ENCODE measurements around the gene NACC1.

NACC1 gene

DNA sequence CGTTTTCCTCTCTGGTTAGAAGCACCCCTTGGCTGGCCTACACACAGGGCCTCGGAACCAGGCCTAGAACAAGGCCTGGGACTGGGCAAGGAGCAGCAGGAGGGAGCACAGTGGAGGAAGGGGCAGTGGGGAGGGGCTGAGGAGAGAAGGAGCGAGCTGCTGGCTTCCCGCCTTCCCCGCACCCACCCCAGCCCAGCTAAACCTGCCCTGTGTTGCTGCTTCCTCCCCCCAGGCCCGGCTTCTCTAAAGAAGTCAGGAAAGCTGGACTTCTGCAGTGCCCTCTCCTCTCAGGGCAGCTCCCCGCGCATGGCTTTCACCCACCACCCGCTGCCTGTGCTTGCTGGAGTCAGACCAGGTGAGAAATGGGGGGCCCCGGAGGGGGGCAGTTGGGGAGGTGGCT, 39.7 kb upstream of the NACC1 start:
- no peaks in the 10 kb centered on the region for H3K36me3 ChIP-seq (ENCODE audit: control insufficient read depth, low read length)
- no peaks in the 10 kb centered on the region for H3K79me2 ChIP-seq (ENCODE audit: control insufficient read depth, low read length)
- H3K4me3 ChIP-seq (ENCODE audit: low read length), result no peak overlapping the region
- no peaks in the 10 kb centered on the region for H3K9me2 ChIP-seq (replicated peaks; ENCODE audit: control insufficient read depth, low read length)
- peaks cover 15% of the 10 kb centered on the region for H3K27me3 ChIP-seq (ENCODE audit: control insufficient read depth, low read length)
- no peak for TF ChIP-seq EZH2phosphoT487 (IDR thresholded peaks at IDR 0.05; ENCODE audit: borderline replicate concordance, low read length)
- TF ChIP-seq, protein P1, sequence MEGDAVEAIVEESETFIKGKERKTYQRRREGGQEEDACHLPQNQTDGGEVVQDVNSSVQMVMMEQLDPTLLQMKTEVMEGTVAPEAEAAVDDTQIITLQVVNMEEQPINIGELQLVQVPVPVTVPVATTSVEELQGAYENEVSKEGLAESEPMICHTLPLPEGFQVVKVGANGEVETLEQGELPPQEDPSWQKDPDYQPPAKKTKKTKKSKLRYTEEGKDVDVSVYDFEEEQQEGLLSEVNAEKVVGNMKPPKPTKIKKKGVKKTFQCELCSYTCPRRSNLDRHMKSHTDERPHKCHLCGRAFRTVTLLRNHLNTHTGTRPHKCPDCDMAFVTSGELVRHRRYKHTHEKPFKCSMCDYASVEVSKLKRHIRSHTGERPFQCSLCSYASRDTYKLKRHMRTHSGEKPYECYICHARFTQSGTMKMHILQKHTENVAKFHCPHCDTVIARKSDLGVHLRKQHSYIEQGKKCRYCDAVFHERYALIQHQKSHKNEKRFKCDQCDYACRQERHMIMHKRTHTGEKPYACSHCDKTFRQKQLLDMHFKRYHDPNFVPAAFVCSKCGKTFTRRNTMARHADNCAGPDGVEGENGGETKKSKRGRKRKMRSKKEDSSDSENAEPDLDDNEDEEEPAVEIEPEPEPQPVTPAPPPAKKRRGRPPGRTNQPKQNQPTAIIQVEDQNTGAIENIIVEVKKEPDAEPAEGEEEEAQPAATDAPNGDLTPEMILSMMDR (IDR thresholded peaks at IDR 0.05; ENCODE audit: low read depth, low read length, poor library complexity, severe bottlenecking), result no peak
- no peak overlapping the region for H3K4me2 ChIP-seq (ENCODE audit: low read length)
- no peaks in the 10 kb centered on the region for H4K20me1 ChIP-seq (ENCODE audit: control insufficient read depth, insufficient read depth, low read depth, low read length)
- H3K4me1 ChIP-seq (ENCODE audit: control insufficient read depth, low read length), result no peaks in the 10 kb centered on the region
- H3K9me3 ChIP-seq (ENCODE audit: control insufficient read depth, insufficient read depth, low read length), result no peaks in the 10 kb centered on the region
- H3F3A ChIP-seq (ENCODE audit: control insufficient read depth, insufficient read depth), result no peaks in the 10 kb centered on the region
- H3K27ac ChIP-seq (ENCODE audit: low read depth, low read length), result no peak overlapping the region

DNA sequence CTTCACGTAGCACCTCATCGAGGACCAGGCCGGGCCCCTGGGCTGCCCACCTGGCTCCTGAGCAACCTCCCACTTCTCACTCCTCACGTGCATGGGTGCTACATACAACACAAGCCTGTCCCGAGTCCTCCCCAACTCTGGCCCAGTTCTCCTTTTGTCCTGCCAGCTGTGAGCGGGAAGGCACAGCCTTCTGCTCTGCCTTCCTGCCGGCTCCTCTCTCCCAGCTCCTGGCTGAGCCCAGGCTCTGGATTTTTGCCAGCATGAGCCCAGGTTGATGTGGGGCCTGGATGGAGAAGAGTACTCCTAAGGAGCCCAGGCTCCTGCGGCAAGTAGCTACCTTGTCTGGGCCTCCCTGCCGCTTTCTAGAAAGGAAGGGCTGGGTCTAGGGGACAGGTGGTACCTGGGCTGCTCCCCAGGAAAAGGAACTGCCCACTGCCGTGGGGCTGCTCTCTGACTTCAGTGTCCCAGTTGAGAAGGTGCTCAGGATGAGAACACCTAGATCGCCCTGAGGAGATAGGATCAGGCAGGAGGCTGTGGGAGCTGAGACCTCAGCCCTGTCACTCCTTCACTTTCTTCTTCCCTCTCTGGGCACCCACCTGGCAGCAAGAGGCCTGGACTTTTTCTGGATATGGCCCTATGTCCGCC, 39.0 kb upstream of the NACC1 start:
- Histone ChIP-seq H3K27ac (ENCODE audit: low read depth, low read length) (no peak overlapping the region), H3K4me2 (ENCODE audit: low read length) (no peak overlapping the region), H3K36me3 (ENCODE audit: control insufficient read depth, low read length) (no peaks in the 10 kb centered on the region), H3F3A (ENCODE audit: control insufficient read depth, insufficient read depth) (no peaks in the 10 kb centered on the region), H3K9me3 (ENCODE audit: control insufficient read depth, insufficient read depth, low read length) (no peaks in the 10 kb centered on the region), H3K79me2 (ENCODE audit: control insufficient read depth, low read length) (no peaks in the 10 kb centered on the region), H3K9me2 (replicated peaks; ENCODE audit: control insufficient read depth, low read length) (no peaks in the 10 kb centered on the region), H3K4me3 (ENCODE audit: low read length) (no peak overlapping the region), H3K27me3 (ENCODE audit: control insufficient read depth, low read length) (peaks cover 11% of the 10 kb centered on the region), H3K4me1 (ENCODE audit: control insufficient read depth, low read length) (no peaks in the 10 kb centered on the region), H4K20me1 (ENCODE audit: control insufficient read depth, insufficient read depth, low read depth, low read length) (no peaks in the 10 kb centered on the region)
- no peak for TF ChIP-seq EZH2phosphoT487 (IDR thresholded peaks at IDR 0.05; ENCODE audit: borderline replicate concordance, low read length)
- TF ChIP-seq, protein P1 (IDR thresholded peaks at IDR 0.05; ENCODE audit: low read depth, low read length, poor library complexity, severe bottlenecking), result no peak

DNA sequence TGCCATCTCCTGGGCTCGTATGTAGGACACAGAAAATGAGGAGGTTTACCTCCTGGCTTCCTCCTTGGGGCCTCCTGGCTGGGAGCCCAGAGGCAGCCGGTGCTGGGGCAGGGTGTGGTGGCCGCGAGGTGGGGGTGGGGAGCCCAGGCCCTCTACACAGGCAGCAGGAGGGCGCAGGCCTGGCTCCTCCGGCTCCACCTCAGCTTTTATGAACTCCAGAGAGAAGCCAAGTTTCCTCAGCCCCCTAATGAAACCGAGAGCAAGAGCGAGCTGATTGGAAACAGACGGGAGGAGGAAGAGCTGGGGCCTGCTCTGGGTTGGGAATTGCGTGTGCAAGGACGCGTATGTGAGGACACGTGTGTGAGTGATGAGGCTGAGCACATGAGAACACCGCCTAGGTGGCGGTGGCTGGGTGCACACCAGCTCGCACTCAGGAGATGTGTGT, 38.5 kb upstream of the NACC1 start:
- TF ChIP-seq, protein P1 (IDR thresholded peaks at IDR 0.05; ENCODE audit: low read depth, low read length, poor library complexity, severe bottlenecking), result no peak
- TF ChIP-seq EZH2phosphoT487 (IDR thresholded peaks at IDR 0.05; ENCODE audit: borderline replicate concordance, low read length), result no peak
- H4K20me1 ChIP-seq (ENCODE audit: control insufficient read depth, insufficient read depth, low read depth, low read length), result no peaks in the 10 kb centered on the region
- H3K4me3 ChIP-seq (ENCODE audit: low read length), result no peak overlapping the region
- no peaks in the 10 kb centered on the region for H3K36me3 ChIP-seq (ENCODE audit: control insufficient read depth, low read length)
- no peak overlapping the region for H3K27ac ChIP-seq (ENCODE audit: low read depth, low read length)
- peaks cover 11% of the 10 kb centered on the region; the same call in 1 of the 2 replicates for H3K27me3 ChIP-seq (ENCODE audit: control insufficient read depth, low read length)
- no peaks in the 10 kb centered on the region for H3K4me1 ChIP-seq (ENCODE audit: control insufficient read depth, low read length)
- no peaks in the 10 kb centered on the region for H3K79me2 ChIP-seq (ENCODE audit: control insufficient read depth, low read length)
- no peaks in the 10 kb centered on the region for H3F3A ChIP-seq (ENCODE audit: control insufficient read depth, insufficient read depth)
- no peaks in the 10 kb centered on the region for H3K9me2 ChIP-seq (replicated peaks; ENCODE audit: control insufficient read depth, low read length)
- H3K4me2 ChIP-seq (ENCODE audit: low read length), result no peak overlapping the region
- no peaks in the 10 kb centered on the region for H3K9me3 ChIP-seq (ENCODE audit: control insufficient read depth, insufficient read depth, low read length)
